DND-41 (cell line): ENCODE measurements around the gene CKS1B.

Experiments
- CTCF ChIP-seq: IDR thresholded peaks from 2 replicates; pipeline ENCODE4 v1.5.1; 2012; ENCODE audit warnings: borderline replicate concordance, low read length, moderate library complexity, mild to moderate bottlenecking; ENCODE audit not compliant: poor library complexity, severe bottlenecking; ENCODE audit errors: extremely low read depth
- EZH2 ChIP-seq: IDR thresholded peaks from 3 replicates; pipeline ENCODE4 v1.6.1; 2012; ENCODE audit warnings: borderline replicate concordance, low read depth, mild to moderate bottlenecking, moderate library complexity, low read length, inconsistent platforms; ENCODE audit not compliant: severe bottlenecking

- no peak for TF ChIP-seq CTCF
- TF ChIP-seq EZH2: no peak
These were observed 38.5 kb downstream of the CKS1B start for GRCh38 chr1:155012776-155013602.
